Pancreas (tissue), 10 donors: Measurements from ENCODE around the gene MYOM1. TPM values are rescaled to one million over a fixed set of nuclear protein-coding genes. Genes with fewer than 3 reads are reported as not detected.

ENCODE experiments used
- ATAC-seq, 4 donors: fragments of 200-7000 bp; cut with Tn5 transposase; one replicate each; pipeline versions ENCODE4 v1.8.0 to v1.9.1; 2020; ENCODE audit warnings: mild to moderate bottlenecking in 4 of 4, moderate library complexity in 4 of 4
- DNase-seq, 6 donors: peaks; one replicate each; pipeline ENCODE4 v3.0.0-alpha.2; 2020
- FAIRE-seq: peaks from 2 replicates; lab custom pipeline; 2012; peaks lifted over from hg19 to GRCh38; lab: Jason Lieb, UNC
- H3K27ac ChIP-seq, 4 donors: fragments of 200-600 bp; sonication (generic); 1 replicate in 3 of 4; 2 replicates in 1 of 4; pipeline versions ENCODE4 v1.5.0 to v1.8.0; 2020
- H3K27me3 ChIP-seq, 4 donors: fragments of 200-600 bp; one replicate each; pipeline ENCODE4 v1.8.0; 2021
- H3K36me3 ChIP-seq, 3 donors: fragments of 200-600 bp; sonication (generic) in 1 of 3; one replicate each; pipeline versions ENCODE4 v1.5.0 to v1.8.0; 2020 to 2021
- H3K4me1 ChIP-seq, 3 donors: fragments of 200-600 bp; one replicate each; pipeline ENCODE4 v1.8.0; 2021
- H3K4me3 ChIP-seq, 4 donors: fragments of 200-600 bp; sonication (generic) in 2 of 4; one replicate each; pipeline versions ENCODE4 v1.5.0 to v1.8.0; 2020 to 2021
- H3K9me3 ChIP-seq, 4 donors: fragments of 200-600 bp; one replicate each; pipeline ENCODE4 v1.8.0; 2021
- WGBS, 2 donors: extraction: QIAGEN DNeasy Blood & Tissue Kit; methylation state at CpG; one replicate each; pipeline ENCODE4 v1.1.7; 2013; 5-methylcytosine and 5-hydroxymethylcytosine counted together
- intact Hi-C, 3 donors: fragments of 100-400 bp; cut with DNase I; formaldehyde crosslinking; loops; one replicate each; pipeline versions ENCODE4 v1.11.1 to v1.14.2; 2022
- polyA plus RNA-seq, 2 donors: library from polyadenylated mRNA; stranded (reverse); fragments of 200-250 nt; gene quantifications; one replicate each; pipeline ENCODE4 v1.2.3, GENCODE V29; 2013
- total RNA-seq, 6 donors: library from RNA; stranded (reverse); fragmentation: NEBNext Ultra II Directional in 4 of 6; extraction: Animal tissue kit (Norgen Biotek cat#: 25700) in 4 of 6; gene quantifications; one replicate each; pipeline versions ENCODE4 v1.2.1 to v1.2.4, GENCODE V29; 2021 to 2023
- TF ChIP-seq, protein P1 (sequence below), 4 donors: fragments of 200-600 bp; sonication (generic) in 3 of 4; IDR thresholded peaks; one replicate each; pipeline versions ENCODE4 v1.5.0 to v1.8.0; 2021; ENCODE audit warnings: antibody characterized with exemption in 4 of 4
- donor health status: healthy with polysubstance abuse.
- donor health status: DM: no; HTN: no; CAD: no; lungs with moderate emphysema.
- donor health status: DM: no; HTN: no; CAD: no.
- donor health status: control.
- donor health status: control.
- donor health status: Bipolar disorder and iron deficiency.
- donor health status: DM: yes; HTN: yes; CAD: no.
- donor health status: DM: no; HTN: no; CAD: no.
- donor health status: DM: no; HTN: no; CAD: no.
- donor health status: DM: yes; HTN: yes; CAD: no.

The MYOM1 gene
- total and polyA plus RNA-seq, 8 donors: 4.7 to 18.2 (median 14.2) TPM

DNA sequence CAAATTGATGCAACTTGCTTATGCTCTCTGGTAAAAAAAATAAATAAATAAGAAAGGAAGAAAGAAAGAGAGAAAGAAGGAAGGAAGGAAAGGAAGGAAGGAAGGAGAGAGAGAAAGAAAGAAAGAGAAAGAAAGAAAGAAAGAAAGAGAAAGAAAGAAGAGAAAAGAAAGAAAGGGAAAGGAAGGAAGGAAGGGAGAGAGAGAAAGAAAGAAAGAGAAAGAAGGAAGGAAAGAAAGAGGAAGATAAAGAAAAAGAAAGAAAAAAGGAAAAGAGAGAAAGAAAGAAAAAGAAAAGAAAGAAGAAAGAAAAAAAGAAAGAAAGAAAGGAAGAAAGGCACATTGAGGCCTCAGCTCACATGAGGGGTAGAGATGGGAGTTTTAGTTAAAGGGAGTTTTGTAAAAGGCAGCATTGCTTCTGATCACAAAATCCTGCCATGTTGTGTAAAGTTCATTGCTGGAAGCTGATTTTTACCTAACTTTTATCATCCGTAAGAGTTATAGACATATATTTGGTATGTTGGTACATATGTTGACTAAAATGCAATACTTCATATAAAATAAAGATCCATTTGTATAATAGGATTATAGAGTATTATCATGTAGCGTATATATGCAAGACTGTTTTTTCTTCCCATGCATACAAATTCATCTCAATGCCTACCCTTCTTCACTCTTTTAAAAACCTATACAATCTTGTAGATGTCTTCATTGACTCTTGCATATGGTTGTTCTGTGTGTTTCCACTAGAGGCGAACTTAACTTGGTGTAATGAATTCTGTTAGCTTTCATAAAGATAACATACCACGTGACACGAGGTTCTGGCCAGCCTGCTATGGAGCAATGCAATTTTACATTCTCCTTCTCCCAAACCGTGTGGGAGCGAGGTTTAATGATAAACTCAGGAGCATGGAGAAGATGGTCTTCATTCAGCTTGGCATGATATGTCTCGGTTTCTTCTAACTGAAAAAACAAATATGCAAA is 32.8 kb downstream of the MYOM1 start:
- TF ChIP-seq, protein P1, sequence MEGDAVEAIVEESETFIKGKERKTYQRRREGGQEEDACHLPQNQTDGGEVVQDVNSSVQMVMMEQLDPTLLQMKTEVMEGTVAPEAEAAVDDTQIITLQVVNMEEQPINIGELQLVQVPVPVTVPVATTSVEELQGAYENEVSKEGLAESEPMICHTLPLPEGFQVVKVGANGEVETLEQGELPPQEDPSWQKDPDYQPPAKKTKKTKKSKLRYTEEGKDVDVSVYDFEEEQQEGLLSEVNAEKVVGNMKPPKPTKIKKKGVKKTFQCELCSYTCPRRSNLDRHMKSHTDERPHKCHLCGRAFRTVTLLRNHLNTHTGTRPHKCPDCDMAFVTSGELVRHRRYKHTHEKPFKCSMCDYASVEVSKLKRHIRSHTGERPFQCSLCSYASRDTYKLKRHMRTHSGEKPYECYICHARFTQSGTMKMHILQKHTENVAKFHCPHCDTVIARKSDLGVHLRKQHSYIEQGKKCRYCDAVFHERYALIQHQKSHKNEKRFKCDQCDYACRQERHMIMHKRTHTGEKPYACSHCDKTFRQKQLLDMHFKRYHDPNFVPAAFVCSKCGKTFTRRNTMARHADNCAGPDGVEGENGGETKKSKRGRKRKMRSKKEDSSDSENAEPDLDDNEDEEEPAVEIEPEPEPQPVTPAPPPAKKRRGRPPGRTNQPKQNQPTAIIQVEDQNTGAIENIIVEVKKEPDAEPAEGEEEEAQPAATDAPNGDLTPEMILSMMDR (IDR thresholded peaks at IDR 0.05): peak in 3 of 4 donors; percentile 10 to 45 (median 16)
- no peak for FAIRE-seq

DNA sequence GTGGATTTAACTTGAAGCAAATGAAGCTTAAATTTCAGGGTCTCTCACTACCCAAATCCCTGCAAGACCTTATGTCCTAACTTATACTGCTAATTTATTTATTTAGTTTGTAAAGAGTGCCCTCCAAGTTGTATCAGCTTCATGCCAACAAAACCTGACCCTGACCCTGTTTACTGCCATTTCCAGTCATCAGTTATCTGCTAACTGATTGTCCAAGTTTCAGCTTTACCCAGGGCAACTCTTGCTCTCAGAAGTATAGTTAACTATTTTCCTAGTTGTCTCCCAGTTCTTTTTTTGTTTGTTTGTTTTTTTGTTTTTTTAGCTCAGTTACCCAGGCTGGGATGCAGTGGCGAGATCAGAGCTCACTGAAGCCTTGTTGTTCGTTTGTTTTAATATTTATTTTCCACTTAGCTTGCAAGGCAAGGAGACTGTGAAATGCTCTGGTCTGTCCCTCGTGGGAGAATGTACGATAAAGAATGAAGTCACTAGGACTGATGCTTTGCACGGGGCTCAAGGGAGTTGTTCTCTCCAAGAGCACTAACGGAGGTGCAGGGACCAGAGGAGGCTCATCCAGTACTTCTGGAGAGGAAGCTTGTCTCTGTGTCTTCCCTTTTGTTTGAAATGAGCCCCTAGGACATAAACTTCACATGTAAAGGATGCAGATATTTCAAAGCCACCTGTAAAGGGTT is 35.3 kb downstream of the MYOM1 start:
- intact Hi-C loops: no loop called here
- Histone ChIP-seq H3K4me1 (peaks cover 0 to 21% (median 9%) of the 10 kb centered on the region in 3 donors), H3K36me3 (no peaks in the 10 kb centered on the region), H3K9me3 (no peaks in the 10 kb centered on the region), H3K27me3 (no peaks in the 10 kb centered on the region), H3K4me3 (no peak overlapping the region), H3K27ac (peak overlapping the region in 1 of 4 donors; percentile 54)
- FAIRE-seq (no peak), DNase-seq (no peak), ATAC-seq (peak in 3 of 4 donors; percentile 35 to 78 (median 47))
- WGBS, 2 donors: 36 to 43% methylated on average over 6 of the region's 6 CpGs
- TF ChIP-seq, protein P1 (IDR thresholded peaks at IDR 0.05): no peak

More for the DNA sequence above, 32.8 kb downstream of the MYOM1 start:
- Histone ChIP-seq H3K27ac (no peak overlapping the region), H3K36me3 (no peaks in the 10 kb centered on the region), H3K4me3 (no peak overlapping the region), H3K4me1 (peaks cover 0 to 21% (median 9%) of the 10 kb centered on the region in 3 donors), H3K9me3 (no peaks in the 10 kb centered on the region), H3K27me3 (no peaks in the 10 kb centered on the region)
- WGBS, 2 donors: 51 to 52% methylated on average over 8 of the region's 8 CpGs
- DNase-seq (peak in 3 of 6 donors; percentile 32 to 40 (median 37)), ATAC-seq (peak; percentile 84 to 97 (median 86))
- intact Hi-C loops: no loop called here

DNA sequence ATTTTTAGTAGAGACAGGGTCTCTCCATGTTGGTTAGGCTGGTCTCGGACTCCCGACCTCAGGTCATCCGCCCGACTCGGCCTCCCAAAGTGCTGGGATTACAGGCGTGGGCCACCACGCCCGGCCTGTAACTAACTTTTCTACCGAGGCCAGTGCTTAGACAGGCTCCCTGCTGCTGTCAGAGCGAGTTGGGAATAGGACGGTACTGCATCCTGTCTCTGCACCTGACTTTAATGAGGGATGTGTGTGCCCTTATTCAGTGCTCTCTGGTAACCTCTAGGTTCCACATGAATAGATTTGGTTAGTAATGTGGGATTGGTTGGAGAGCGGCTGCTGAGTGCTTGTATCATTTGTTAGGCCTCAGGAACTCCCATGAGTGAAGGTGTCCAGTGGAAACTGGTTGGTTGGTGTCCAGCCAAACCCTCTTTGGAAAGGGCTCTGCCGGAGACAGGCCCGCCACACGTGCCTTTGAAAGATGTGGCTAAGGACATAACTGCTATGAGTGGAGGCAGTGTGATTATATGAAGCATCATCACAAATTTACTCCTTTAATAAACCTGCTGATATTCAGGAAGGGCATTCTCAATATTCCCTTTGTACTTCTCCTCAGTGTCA is 36.6 kb downstream of the MYOM1 start:
- H3K27ac ChIP-seq: no peak overlapping the region
- intact Hi-C loops: no loop called here
- peaks cover 0 to 21% (median 9%) of the 10 kb centered on the region in 3 donors for H3K4me1 ChIP-seq
- no peaks in the 10 kb centered on the region for H3K9me3 ChIP-seq
- H3K4me3 ChIP-seq: no peak overlapping the region
- H3K27me3 ChIP-seq: no peaks in the 10 kb centered on the region
- no peaks in the 10 kb centered on the region for H3K36me3 ChIP-seq
- TF ChIP-seq, protein P1 (IDR thresholded peaks at IDR 0.05): no peak
- FAIRE-seq (no peak), DNase-seq (no peak), ATAC-seq (no peak)
- 95% methylated on average over 15 of the region's 15 CpGs for WGBS, 2 donors

DNA sequence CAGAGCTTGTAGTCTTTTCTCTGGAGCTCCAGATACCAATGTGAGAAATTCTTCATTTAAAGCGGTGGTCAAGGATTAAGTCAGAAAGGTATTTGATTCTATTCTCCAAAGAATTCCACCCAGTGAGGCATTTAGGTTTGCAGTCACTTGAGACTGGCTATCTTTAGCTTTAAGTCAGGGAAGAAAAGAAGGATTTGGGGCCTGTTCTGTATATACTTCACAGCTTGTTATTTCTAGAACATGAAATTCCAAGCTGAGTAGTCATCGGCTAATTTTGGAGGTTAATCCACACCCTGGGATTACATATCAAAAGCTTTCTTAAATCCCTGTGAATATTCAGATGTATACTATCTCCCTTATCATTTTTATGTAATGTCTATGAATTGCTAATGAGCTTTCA is 39.4 kb downstream of the MYOM1 start:
- Histone ChIP-seq H3K27ac (no peak overlapping the region), H3K9me3 (no peaks in the 10 kb centered on the region), H3K4me1 (peaks cover 0 to 23% (median 13%) of the 10 kb centered on the region in 3 donors), H3K36me3 (no peaks in the 10 kb centered on the region), H3K27me3 (no peaks in the 10 kb centered on the region), H3K4me3 (no peak overlapping the region)
- TF ChIP-seq, protein P1 (IDR thresholded peaks at IDR 0.05): no peak
- no peak for FAIRE-seq
- ATAC-seq: no peak
- intact Hi-C loops: no loop called here
- WGBS, 2 donors: 92 to 95% methylated on average over 2 of the region's 2 CpGs
- DNase-seq: no peak
